IPS DF 6.9 (cell line): Measurements from ENCODE around the gene OR4P4.

Source experiments
- DNase-seq: peaks from one replicate; pipeline ENCODE4 v3.0.0-alpha.2; 2013; ENCODE audit warnings: low read depth, low spot score
- H3K27ac ChIP-seq: one replicate; pipeline ENCODE4 v1.5.1; 2013; ENCODE audit warnings: low read length, control low read depth
- H3K27me3 ChIP-seq: 2 replicates; pipeline ENCODE4 v1.6.1; 2013; ENCODE audit warnings: mild to moderate bottlenecking, low read length; ENCODE audit not compliant: control insufficient read depth, insufficient read depth
- H3K36me3 ChIP-seq: 2 replicates; pipeline ENCODE4 v1.6.1; 2013; ENCODE audit warnings: low read length; ENCODE audit not compliant: control insufficient read depth, insufficient read depth
- H3K4me1 ChIP-seq: 2 replicates; pipeline ENCODE4 v1.6.1; 2013; ENCODE audit warnings: low read length; ENCODE audit not compliant: control insufficient read depth, insufficient read depth
- H3K4me3 ChIP-seq: 2 replicates; pipeline ENCODE4 v1.5.1; 2013; ENCODE audit warnings: mild to moderate bottlenecking, low read length
- H3K9me3 ChIP-seq: 2 replicates; pipeline ENCODE4 v1.6.1; 2013; ENCODE audit warnings: low read length, inconsistent platforms; ENCODE audit not compliant: control insufficient read depth, insufficient read depth
- WGBS: extraction: QIAGEN DNeasy Blood & Tissue Kit; methylation state at CpG from one replicate; pipeline ENCODE4 v1.1.7; 2013; ENCODE audit warnings: mixed read lengths, missing lambda C conversion rate; ENCODE audit not compliant: insufficient read length, insufficient coverage; 5-methylcytosine and 5-hydroxymethylcytosine counted together

OR4P4 gene

GRCh38 chr11:55634813-55635212 lies at the start of gene OR4P4:
TSS of gene OR4P4 (plus strand) at chr11:55635113.
- WGBS: no CpG with 5 or more reads among the region's 3 CpGs
- H3K4me1 ChIP-seq: no peaks in the 10 kb centered on the region
- H3K27ac ChIP-seq: no peak within 1 kb of the TSS
- no peaks in the 10 kb centered on the region for H3K36me3 ChIP-seq
- no peaks in the 10 kb centered on the region for H3K9me3 ChIP-seq
- H3K4me3 ChIP-seq: no peak within 1 kb of the TSS
- H3K27me3 ChIP-seq: no peaks in the 10 kb centered on the region
- DNase-seq: no peak

DNA sequence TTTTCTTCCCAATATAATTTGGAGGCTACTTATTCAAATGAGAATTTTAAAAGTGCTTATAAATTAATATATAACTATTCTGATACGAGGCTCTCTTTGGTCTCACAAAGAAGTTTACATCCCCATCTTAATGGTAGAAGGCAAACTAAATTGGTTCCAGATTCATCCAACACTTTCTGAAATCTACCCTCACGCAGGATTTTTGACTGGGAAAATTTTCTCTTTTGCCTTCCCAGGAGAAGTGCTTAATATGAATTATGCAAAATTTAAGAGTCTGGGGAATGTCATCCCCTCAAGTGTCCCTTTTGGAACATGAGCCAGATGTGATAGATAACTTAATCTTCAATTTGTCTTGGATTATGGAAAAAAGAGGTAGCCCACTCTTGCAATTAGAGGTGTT lies 27.4 kb upstream of the OR4P4 start, which contains the start of gene OR4C11:
OR4C11 (minus strand) TSS at position 101 of the 400 bp plus-strand sequence. CDS start 3,272 bp downstream, outside the sequence.
- Histone ChIP-seq H3K36me3 (no peaks in the 10 kb centered on the region), H3K4me3 (no peak within 1 kb of the TSS), H3K27ac (no peak within 1 kb of the TSS), H3K27me3 (no peaks in the 10 kb centered on the region), H3K4me1 (no peaks in the 10 kb centered on the region), H3K9me3 (no peaks in the 10 kb centered on the region)
- no peak for DNase-seq
- no CpG with 5 or more reads among the region's 2 CpGs for WGBS

- Histone ChIP-seq H3K27me3 (no peaks in the 10 kb centered on the region), H3K36me3 (no peaks in the 10 kb centered on the region), H3K4me3 (no peak overlapping the region), H3K4me1 (no peaks in the 10 kb centered on the region), H3K9me3 (peaks cover 1% of the 10 kb centered on the region; the same call in 1 of the 2 replicates), H3K27ac (no peak overlapping the region)
- no CpG with 5 or more reads among the region's 1 CpG for WGBS
- no peak for DNase-seq
These were observed 10.4 kb upstream of the OR4P4 start for GRCh38 chr11:55624531-55624930.

DNA sequence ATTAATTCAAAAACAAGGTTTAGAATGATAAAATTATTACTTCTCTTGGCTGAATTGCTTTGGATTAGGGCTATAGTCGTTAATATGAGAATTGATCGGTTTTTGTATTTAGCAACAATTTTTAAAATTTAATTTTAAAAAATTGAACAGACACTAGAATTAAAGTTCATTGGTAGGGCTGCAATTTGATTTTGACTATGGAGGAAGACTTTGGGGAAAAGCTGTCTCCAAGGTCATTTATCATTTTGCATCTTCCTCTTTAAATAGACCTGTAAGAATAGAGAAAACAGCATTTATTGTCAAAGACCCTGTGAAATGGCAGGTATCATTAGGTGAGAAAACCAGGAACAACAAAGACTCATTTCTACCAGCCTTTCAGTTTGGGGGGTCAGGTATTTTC lies 13.1 kb downstream of the OR4P4 start, which contains the start of gene OR4S2:
OR4S2 (plus strand) TSS at position 301 of the 400 bp plus-strand sequence. CDS start 2,577 bp downstream, outside the sequence.
- H3K4me1 ChIP-seq: no peaks in the 10 kb centered on the region
- no peak within 1 kb of the TSS for H3K4me3 ChIP-seq
- 100% methylated on average over 1 of the region's 2 CpGs for WGBS
- H3K27me3 ChIP-seq: no peaks in the 10 kb centered on the region
- no peaks in the 10 kb centered on the region for H3K9me3 ChIP-seq
- DNase-seq: no peak
- H3K36me3 ChIP-seq: no peaks in the 10 kb centered on the region
- no peak within 1 kb of the TSS for H3K27ac ChIP-seq

DNA sequence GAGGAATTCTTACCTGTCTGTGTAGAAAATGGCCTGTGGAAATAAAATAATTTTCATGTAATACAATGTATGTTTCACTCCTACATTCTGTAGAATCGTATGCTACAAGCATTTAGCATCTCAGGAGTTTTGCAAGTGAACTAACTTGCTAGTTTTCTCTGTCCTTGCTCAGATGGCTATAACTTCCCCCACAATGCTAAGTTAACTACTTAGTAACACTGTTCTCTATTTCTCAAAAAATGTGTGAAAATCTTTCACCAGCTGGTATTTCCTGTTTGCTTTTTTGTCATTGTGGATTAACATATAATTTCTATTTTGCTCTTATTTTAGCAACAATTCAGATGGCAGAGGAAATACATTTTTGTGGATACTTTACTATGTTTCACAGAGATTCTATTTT lies 17.6 kb downstream of the OR4P4 start:
- no CpG with 5 or more reads among the region's 1 CpG for WGBS
- Histone ChIP-seq H3K27ac (no peak overlapping the region), H3K36me3 (no peaks in the 10 kb centered on the region), H3K4me1 (no peaks in the 10 kb centered on the region), H3K27me3 (no peaks in the 10 kb centered on the region), H3K4me3 (no peak overlapping the region), H3K9me3 (peaks cover 1% of the 10 kb centered on the region; the same call in 1 of the 2 replicates)
- DNase-seq: no peak

DNA sequence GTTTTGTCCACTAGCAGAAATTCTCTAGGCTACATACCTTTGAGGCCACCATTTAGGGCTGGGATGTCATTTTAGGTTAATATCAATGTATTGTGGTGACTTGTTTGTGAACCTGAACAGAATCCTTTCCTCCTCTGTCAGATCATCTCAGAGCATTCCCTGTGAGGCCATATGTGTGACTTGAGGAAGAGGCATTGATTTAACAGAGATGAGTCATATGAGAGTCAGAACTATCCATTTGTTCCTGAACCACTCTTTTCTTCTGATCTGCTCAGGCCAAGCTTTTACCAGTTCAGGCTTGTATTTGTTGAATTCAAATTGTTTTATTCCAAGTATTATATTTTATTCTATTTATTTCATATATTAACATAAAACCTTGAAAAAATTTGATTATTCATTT lies 20.2 kb downstream of the OR4P4 start:
- Histone ChIP-seq H3K4me1 (no peaks in the 10 kb centered on the region), H3K27me3 (no peaks in the 10 kb centered on the region), H3K36me3 (no peaks in the 10 kb centered on the region), H3K4me3 (no peak overlapping the region), H3K27ac (no peak overlapping the region), H3K9me3 (peaks cover 1% of the 10 kb centered on the region; the same call in 1 of the 2 replicates)
- no peak for DNase-seq

DNA sequence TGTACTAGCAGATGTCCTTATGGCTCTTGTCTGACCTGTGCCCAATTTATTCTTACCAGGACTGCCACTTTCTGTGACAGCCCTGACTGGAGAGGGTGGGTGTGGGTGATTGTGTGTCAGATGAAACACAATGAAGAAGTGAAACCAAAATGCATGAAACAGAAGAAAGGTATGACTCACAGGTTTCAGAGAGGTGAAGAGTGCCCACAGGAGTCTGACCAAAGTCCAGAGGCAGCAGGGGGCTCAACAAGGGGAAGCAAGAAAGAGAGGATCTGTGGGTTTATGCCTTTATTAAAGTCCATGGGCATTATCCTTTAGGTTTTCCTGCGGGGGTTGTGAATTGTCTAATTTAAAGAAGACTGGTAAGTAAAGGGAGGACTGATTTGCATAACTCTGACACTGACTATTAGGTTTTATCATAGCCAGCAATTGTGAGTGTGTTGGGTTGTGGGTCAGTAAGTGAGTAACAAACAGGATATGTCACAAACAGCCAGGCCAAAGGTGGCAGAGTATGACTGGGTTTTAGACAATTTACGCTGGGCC lies 23.2 kb downstream of the OR4P4 start:
- Histone ChIP-seq H3K36me3 (no peaks in the 10 kb centered on the region), H3K27me3 (no peaks in the 10 kb centered on the region), H3K9me3 (peaks cover 1% of the 10 kb centered on the region; the same call in 1 of the 2 replicates), H3K27ac (no peak overlapping the region), H3K4me3 (no peak overlapping the region), H3K4me1 (no peaks in the 10 kb centered on the region)
- no CpG with 5 or more reads among the region's 2 CpGs for WGBS
- no peak for DNase-seq

DNA sequence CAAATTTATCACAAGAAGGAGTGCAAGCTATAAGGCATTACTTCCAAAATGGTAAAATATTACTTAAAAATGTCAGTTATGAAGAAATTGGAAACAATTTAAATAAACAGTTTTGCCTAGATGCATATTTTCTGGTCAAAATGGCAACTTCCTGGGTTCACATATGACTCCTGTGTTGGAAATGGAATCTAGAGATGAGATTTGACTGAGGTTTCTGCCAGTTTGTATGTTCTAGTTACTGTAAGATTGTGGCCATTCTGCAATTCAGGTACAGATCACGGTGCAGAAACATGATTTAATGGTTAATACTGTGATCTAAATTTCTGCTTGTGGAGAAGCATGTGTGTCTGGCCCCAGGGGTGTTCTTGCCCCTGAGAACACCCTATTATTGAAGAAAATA lies 23.7 kb downstream of the OR4P4 start:
- no peaks in the 10 kb centered on the region for H3K4me1 ChIP-seq
- no peak overlapping the region for H3K4me3 ChIP-seq
- H3K9me3 ChIP-seq: peaks cover 1% of the 10 kb centered on the region; the same call in 1 of the 2 replicates
- no CpG with 5 or more reads among the region's 1 CpG for WGBS
- no peak overlapping the region for H3K27ac ChIP-seq
- H3K27me3 ChIP-seq: no peaks in the 10 kb centered on the region
- no peaks in the 10 kb centered on the region for H3K36me3 ChIP-seq
- DNase-seq: no peak

DNA sequence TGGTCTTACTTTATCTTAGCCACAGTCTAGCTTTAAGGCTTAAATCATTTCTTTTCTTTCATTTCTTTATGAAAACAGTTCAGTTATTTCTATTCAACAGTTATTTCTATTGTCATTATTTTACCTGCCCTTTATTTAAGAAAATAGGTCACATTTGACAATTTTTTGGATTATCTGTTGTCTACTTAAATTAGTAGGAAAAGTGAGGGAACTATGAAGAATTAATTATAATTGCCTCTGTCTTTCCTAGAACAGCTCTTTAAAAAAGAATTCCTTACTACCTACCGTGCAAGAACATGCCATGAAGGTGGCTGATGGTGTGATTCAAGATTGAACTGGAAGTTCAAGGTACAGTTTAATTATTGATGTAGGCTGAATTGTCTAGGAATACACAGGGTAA lies 27.0 kb downstream of the OR4P4 start, which contains the start of gene OR4C6:
OR4C6 (plus strand) TSS at position 301 of the 400 bp plus-strand sequence. CDS start 2,966 bp downstream, outside the sequence.
- no peaks in the 10 kb centered on the region for H3K4me1 ChIP-seq
- H3K27me3 ChIP-seq: no peaks in the 10 kb centered on the region
- no peaks in the 10 kb centered on the region for H3K36me3 ChIP-seq
- no peak within 1 kb of the TSS for H3K4me3 ChIP-seq
- no CpG with 5 or more reads among the region's 1 CpG for WGBS
- H3K9me3 ChIP-seq: no peaks in the 10 kb centered on the region; the same call in 1 of the 2 replicates
- DNase-seq: no peak
- H3K27ac ChIP-seq: no peak within 1 kb of the TSS

- Histone ChIP-seq H3K27ac (no peak overlapping the region), H3K4me1 (no peaks in the 10 kb centered on the region), H3K4me3 (no peak overlapping the region), H3K27me3 (no peaks in the 10 kb centered on the region), H3K9me3 (no peaks in the 10 kb centered on the region; the same call in 1 of the 2 replicates), H3K36me3 (no peaks in the 10 kb centered on the region)
- no peak for DNase-seq
- no CpG with 5 or more reads among the region's 2 CpGs for WGBS
These were observed 34.5 kb downstream of the OR4P4 start for GRCh38 chr11:55669376-55669775.

DNA sequence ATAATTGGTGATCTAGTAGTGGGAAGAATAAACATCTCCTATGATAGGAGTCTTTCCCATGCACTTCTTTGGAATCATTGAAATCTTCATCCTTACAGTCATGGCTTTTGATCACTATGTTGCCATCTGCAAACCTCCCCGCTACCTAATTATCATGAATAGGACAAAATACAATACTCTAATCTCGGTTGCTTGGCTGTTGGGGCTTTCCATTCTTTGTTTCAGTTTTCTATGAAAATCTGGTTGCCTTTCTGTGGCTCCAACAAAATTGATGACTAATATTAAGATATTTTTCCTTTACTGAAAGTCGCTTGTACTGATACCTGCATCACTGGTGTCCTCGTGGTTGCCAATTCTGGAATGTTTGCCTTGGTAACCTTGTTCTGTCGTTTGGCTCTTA lies 38.9 kb downstream of the OR4P4 start:
- Histone ChIP-seq H3K4me1 (no peaks in the 10 kb centered on the region), H3K27me3 (no peaks in the 10 kb centered on the region), H3K9me3 (no peaks in the 10 kb centered on the region; the same call in 1 of the 2 replicates), H3K36me3 (no peaks in the 10 kb centered on the region), H3K4me3 (no peak overlapping the region), H3K27ac (no peak overlapping the region)
- no CpG with 5 or more reads among the region's 5 CpGs for WGBS
- no peak for DNase-seq
